CD4-positive, alpha-beta T cell treated with Interferon gamma for 1 hour (primary cell): ENCODE measurements around the gene DNAJC28.
A peak's percentile ranks its signal among the peaks of the same experiment; 100 is the strongest.
"Not testable (repeated sequence)": the region's sequence is repeated elsewhere in the genome, so short reads cannot be mapped to it uniquely, and the experiment has no call there.

Experiments used
- DNase-seq: peaks from one replicate; pipeline ENCODE4 v3.0.0-alpha.2; 2020

The DNAJC28 gene

GRCh38 chr21:33480481-33481103 is 10.9 kb downstream of the DNAJC28 start:
- no peak for DNase-seq

- peak; percentile 96 for DNase-seq
Measured at GRCh38 chr21:33479679-33480480, 11.6 kb downstream of the DNAJC28 start, which contains the start of gene TMEM50B. TSS of gene TMEM50B (minus strand) at chr21:33479974. CDS start at chr21:33468885, 11,089 bp downstream.

- peak; percentile 16 for DNase-seq
Measured at GRCh38 chr21:33478935-33479678, 12.4 kb downstream of the DNAJC28 start.

GRCh38 chr21:33478182-33478581 is 13.3 kb downstream of the DNAJC28 start:
- DNase-seq: no peak

GRCh38 chr21:33477066-33477465 is 14.4 kb downstream of the DNAJC28 start:
- DNase-seq: no peak

GRCh38 chr21:33473344-33473743 is 18.2 kb downstream of the DNAJC28 start:
- DNase-seq: no peak

GRCh38 chr21:33470701-33471100 is 20.8 kb downstream of the DNAJC28 start:
- no peak for DNase-seq

GRCh38 chr21:33469183-33469582 is 22.3 kb downstream of the DNAJC28 start:
- DNase-seq: not testable (repeated sequence)

- no peak for DNase-seq
Measured at GRCh38 chr21:33461538-33462250, 29.8 kb downstream of the DNAJC28 start.

GRCh38 chr21:33458861-33459260 is 32.7 kb downstream of the DNAJC28 start:
- no peak for DNase-seq

GRCh38 chr21:33455686-33456446 is 35.6 kb downstream of the DNAJC28 start:
- DNase-seq: no peak

- DNase-seq: no peak
Measured at GRCh38 chr21:33452362-33452761, 39.2 kb downstream of the DNAJC28 start.

GRCh38 chr21:33451634-33452071 is 39.9 kb downstream of the DNAJC28 start:
- no peak for DNase-seq

- DNase-seq: no peak
Measured at GRCh38 chr21:33449616-33450015, 41.9 kb downstream of the DNAJC28 start.

- not testable (repeated sequence) for DNase-seq
Measured at GRCh38 chr21:33446620-33447019, 44.9 kb downstream of the DNAJC28 start.

GRCh38 chr21:33444499-33444898 is 47.0 kb downstream of the DNAJC28 start:
- no peak for DNase-seq

- DNase-seq: no peak
Measured at GRCh38 chr21:33443194-33443593, 48.3 kb downstream of the DNAJC28 start.

- DNase-seq: peak; percentile 58
Measured at GRCh38 chr21:33441489-33442477, 49.7 kb downstream of the DNAJC28 start.
